GM12873 (cell line): ENCODE results near the gene RBBP6.

ENCODE experiments used
- CTCF ChIP-seq: IDR thresholded peaks from 2 replicates; pipeline ENCODE4 v1.5.1; 2012; ENCODE audit warnings: low read depth, mild to moderate bottlenecking, moderate library complexity, low read length, control low read depth; ENCODE audit not compliant: insufficient read depth; ENCODE audit errors: missing control alignments

RBBP6 gene

GRCh38 chr16:24538756-24539294 is 541 bp upstream of the RBBP6 start:
- no peak for TF ChIP-seq CTCF

GRCh38 chr16:24539850-24540601 is 660 bp downstream of the RBBP6 start:
- no peak for TF ChIP-seq CTCF

GRCh38 chr16:24540602-24541210 is 1.3 kb downstream of the RBBP6 start:
- no peak for TF ChIP-seq CTCF

GRCh38 chr16:24541233-24541933 is 2.0 kb downstream of the RBBP6 start:
- no peak for TF ChIP-seq CTCF

- no peak for TF ChIP-seq CTCF
Observed at GRCh38 chr16:24543949-24544348, 4.6 kb downstream of the RBBP6 start.

GRCh38 chr16:24544640-24545039 is 5.3 kb downstream of the RBBP6 start:
- TF ChIP-seq CTCF = no peak

- no peak for TF ChIP-seq CTCF
Observed at GRCh38 chr16:24550295-24550694, 10.9 kb downstream of the RBBP6 start.
